ENCODE measurements around the gene CLASP1.
A peak's percentile ranks its signal among the peaks of the same experiment; 100 is the strongest.
"Not testable (repeated sequence)": the region's sequence is repeated elsewhere in the genome, so short reads cannot be mapped to it uniquely, and the experiment has no call there.

The CLASP1 gene

DNA sequence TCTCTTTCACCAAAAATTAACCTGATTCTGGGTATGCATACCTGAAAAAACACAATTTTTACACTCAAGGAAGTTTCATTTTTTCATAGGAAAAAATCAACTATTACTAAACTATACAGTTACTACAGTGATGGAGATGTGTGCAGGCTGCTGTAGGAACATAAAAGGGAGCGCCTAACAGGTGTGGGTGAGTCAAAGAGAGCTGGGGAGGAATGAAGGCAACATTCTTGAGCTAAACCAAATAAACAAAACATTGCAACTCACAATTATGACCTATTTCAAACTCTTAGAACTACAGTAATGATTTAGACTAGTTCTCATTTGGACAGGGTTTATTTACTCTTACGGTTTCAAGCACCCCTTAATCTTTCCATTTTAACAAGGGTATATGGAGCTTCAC, 13.4 kb upstream of the CLASP1 start:
- no peak for DNase-seq (ENCODE audit: low spot score)

DNA sequence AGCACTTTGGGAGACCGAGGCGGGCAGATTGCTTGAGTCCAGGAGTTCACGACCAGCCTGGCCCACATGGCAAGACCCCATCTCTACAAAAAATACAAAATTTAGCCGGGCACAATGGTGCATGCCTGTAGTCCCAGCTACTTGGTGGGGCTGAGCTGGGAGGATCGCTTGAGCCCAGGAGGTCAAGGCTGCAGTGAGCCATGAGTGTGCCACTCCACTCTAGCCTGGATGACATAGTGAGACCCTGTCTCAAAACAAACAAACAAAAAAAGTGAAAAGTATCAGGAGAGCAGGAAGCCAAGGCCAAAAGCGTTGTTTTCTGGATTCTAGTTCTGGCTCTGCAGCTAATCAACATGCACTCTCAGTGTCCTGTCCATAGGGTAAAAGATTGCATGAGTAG, 10.7 kb upstream of the CLASP1 start:
- DNase-seq (ENCODE audit: low spot score) = no peak

DNA sequence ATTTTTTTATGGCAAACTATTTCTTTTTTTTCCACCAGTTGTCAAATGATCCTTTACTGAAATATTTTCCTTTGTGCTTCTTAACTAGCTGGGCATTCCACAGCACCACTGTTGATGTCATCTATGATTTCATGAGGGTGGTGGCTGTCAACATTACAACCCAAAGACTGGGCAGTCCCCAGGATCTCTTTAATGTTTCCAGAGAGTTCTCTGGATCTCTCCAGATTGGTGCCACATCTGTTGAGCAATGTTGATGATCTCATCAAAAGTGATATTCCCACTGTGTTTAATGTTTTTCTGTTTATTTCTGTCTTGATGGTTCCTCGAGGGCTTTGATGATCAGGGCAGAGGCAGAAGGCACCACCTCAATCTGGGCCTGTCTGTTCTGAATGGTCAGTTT, 9.1 kb upstream of the CLASP1 start:
- not testable (repeated sequence) for DNase-seq (ENCODE audit: low spot score)

DNA sequence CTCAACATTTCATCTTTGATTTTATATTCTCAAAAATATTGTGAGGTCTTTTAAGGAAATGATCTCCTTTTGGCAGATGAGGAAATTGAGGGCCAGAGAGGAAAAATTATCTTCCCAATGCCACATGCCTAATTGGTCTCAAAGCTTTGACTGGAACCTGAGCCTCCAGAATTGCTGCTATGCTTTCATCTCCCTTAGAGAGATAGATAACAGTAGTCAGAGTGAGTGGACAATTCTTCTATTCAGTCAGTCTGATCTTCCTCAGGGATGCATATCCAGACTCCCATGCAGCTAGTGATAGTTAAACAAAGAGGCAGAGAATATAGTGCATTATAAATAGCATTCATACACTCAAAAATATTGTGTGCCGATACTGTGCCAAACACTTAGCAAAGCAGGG, 3.8 kb upstream of the CLASP1 start:
- no peak for DNase-seq (ENCODE audit: low spot score)

DNA sequence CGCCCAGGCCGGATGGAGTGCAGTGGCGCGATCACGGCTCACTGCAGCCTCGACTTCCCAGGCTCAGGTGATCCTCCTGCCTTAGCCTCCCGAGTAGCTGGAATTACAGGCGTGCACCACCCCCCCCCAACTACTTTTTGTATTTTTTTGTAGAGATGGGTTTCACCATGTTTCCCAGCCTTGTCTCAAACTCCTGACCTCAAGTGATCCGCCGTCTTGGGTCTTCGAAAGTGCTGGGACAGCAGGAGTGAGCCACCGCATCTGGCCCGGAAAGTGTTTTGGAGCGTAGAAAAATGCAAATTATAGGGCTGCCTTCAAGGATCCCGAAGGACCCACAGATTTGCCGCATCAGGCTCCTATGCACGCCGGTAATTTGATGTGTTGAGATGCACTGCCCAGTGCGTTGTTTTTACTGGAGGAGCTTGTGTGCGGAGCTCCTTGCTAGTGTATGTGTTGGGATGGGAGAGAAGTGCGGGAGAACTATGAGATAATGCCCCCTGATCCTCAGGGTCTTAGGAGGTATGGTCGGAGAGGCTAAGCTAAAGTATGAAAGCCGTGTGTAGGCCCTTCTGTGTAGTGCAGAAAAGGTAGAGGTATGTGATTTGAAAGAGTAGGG, 1.2 kb upstream of the CLASP1 start:
- peak; percentile 15 for DNase-seq (ENCODE audit: low spot score)

DNA sequence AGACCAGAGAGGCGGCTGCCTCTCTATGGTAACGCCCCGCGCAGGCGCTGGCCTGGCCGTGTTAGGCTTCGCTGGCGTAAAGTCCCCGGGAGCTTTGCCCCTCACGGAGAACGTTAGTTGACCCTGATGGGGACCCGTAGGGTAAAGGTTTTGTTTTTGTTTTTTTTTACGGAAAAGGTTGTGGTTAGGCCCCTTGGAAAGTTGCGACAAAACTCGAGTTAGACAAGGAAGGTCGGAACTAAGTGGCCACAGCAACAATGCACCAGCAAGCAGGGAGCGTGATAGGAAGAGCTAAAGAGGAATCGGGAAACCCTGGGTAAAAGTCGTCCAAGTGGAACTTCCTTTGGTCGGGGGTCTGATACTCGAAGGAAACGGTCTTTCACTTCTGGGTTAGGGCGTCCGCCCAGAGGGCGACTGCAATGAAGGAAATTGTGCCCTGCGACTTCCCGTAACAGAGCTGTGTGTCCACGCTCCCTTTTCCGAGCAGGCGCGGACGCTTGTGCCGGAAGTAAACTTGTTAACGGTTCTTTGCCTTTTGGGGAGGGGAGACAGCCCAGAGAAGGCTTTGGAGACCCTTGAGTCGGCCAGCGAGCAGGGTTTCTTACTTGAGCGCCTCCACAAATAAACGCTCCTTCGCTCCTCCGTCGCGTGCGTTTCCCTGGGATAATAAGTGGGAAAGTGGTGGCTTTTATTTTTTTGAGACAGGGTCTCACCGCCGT, 493 bp upstream of the CLASP1 start:
- peak; percentile 98 for DNase-seq (ENCODE audit: low spot score)

DNA sequence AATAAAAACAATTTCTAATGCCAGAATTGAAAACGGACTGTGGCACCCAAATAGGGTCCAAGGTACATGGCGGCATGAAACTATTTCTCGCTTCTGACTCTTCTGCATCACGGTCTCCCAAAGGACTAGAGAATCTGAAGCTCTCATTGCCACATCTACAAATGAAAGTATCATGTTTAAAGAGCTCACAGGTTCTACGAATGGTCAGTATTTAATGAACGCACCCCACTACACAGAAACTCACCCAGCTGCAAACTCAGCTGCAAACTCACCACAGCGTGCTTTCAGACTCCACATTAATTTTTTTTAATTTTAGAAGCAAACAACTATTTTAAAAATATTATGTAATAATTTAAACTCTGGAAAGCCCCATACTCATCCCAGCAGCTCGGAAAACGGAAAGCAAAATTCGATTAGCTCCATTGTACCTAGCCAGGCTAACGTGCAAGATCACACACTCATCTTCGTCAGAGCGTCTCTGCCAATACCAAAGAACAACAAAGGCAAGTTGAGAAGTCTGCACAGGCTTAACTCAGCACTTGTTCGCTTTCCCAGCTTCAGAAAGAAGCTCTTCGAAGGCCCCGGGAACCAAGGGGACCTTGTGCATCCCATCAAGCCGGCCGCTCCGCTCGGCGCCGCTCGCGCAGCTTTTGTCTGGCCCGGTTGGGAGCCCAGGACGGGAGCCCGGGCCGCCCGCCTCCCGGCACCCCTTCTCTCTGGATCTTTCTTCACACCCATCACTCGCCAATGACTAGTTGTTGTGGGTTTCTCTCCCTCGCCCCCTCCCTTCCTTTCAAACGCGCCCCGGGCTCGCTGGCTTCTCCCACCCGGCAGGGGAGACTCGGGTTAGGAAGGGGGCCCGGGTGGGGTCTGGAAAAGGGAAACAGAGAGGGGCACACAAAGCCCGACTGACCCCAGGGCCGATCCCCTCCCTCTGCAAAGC, 785 bp downstream of the CLASP1 start:
- peak; percentile 45 for DNase-seq (ENCODE audit: low spot score)

DNA sequence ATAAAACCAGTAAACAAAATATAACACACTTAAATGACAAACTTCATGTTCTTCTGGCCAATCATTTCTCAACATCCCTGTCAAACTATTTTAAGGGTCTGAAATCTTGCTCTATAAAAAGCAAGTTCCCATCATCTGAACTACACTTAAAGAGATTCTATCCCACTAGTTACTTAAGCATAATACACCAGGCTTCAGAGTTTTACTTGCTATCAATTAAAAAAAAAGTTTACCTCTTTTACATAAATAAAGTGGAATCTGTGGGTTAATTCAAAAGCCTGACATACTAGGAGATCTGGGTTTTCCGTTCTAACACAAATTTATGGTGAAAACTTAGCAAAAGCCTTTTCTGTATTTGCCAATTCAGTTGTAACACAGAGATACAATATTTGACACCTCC, 1.9 kb downstream of the CLASP1 start:
- no peak for DNase-seq (ENCODE audit: low spot score)

DNA sequence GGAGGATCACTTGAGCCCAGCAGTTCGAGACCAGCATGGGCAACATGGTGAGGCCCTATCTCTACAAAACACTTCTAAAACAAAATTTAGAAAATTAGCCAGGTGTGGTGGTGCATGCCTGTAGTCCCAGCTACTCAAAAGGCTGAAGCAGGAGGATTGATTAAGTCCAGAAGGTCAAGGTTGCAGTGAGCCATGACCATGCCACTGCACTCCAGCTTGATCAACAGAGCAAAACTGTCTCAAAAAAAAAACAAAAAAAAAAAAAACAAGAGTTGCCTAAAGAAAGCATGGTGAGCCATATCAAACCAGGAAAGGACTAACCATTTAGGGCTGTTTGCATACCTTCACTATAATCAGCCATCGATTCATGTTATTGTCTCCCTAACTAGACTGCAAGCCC, 4.5 kb downstream of the CLASP1 start:
- DNase-seq (ENCODE audit: low spot score) = no peak

DNA sequence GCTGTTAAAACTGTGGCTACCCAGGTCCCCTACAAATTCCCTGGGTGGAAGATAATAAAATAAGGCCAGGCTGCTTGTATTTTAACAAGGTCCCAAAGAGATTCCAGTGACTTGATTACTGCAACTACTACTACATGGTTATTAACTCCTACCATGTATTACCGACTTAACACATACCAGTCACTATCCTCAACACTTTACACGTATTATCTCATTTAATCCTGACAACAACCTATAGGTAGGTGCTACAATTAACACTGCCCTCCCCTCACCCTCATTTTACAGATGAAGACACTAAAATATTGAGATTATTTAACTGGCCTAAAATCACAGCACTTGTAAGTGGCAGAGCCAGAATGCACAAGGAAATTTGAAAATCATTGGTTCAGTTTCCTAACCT, 5.4 kb downstream of the CLASP1 start:
- no peak for DNase-seq (ENCODE audit: low spot score)

DNA sequence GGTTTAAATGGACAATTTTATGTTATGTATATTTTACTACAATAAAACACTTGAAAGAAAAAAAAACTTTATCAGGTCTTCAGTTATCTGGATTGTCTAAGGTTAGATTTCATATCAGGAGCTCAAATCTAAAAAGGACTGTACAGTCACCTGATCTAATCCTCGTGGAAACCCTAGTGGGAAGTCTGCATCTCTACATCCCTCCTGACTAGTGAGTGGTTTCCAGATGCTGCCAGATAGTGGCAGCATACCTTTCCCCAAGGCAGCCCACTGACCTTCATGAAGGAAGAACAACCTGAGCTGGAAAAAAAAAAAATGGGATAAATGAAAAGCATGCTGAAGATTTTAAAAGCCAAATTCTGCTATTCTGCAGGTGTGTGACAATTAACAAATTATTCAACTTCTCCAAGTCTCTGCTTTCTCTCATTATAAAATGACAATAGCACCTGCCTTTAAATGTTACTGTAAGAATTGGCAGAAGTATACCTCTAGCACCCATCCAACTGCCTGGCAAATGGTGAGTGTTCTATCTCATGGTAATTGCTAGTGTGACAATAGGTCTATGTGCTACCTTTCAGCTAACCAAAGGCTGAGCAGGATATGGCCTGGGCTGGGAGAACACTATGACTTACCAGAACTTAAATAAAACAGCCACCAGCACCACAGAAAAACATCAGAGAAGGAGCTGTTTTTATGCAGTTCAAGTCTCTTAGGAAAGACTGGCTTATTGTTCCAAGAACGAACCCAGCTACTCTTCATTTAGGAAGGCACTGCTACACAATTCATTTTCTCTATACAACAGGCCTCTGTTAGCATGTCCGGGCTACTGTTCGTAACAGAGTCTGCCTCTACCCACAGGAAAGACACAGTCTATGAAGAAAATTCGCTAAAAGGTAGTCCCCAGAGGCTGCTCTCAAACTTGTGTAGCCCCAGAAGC, 8.6 kb downstream of the CLASP1 start:
- no peak for DNase-seq (ENCODE audit: low spot score)

DNA sequence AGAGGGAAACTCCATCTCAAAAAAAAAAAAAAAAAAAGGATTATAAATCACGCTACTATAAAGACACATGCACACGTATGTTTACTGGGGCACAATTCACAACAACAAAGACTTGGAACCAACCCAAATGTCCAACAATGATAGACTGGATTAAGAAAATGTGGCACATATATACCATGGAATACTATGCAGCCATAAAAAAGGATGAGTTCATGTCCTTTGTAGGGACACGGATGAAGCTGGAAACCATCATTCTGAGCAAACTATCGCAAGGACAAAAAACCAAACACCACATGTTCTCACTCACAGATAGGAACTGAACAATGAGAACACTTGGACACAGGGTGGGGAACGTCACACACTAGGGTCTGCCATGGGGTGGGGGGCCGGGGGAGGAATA, 9.4 kb downstream of the CLASP1 start:
- DNase-seq (ENCODE audit: low spot score) = not testable (repeated sequence)

DNA sequence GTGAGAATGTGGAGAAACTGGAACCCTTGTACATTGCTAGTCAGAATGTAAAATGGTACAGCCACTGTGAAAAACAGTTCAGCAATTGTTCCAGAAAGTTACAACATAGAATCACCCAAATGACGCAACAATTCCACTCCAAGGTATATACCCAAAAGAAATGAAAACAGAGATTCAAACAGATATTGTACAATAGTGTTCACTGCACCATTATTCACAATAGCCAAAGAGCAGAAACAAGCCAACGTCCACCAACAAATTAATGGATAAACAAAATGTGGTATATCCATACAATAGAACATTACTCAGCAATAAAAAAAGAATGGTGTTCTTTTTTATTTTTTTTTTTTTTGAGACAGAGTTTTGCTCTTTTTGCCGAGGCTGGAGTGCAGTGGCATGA, 10.9 kb downstream of the CLASP1 start:
- no peak for DNase-seq (ENCODE audit: low spot score)

DNA sequence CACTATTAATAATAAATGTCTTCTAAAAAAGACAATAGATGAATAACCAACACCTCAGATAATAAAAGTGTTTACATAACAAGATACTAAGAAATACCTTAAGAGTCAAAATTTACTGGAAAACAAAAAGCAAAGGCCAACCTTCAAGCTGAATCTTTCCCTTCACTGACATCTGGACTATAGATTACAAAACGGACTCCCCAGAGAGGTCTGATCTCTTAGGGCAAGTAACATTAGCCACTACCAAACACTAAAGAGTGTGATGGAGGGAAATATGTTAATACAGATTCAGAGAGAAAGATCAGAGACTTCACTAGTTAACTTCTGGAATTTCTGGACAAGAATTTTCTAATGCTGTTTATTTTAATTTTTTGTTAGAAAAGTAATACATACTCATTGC, 13.9 kb downstream of the CLASP1 start:
- DNase-seq (ENCODE audit: low spot score) = no peak

DNA sequence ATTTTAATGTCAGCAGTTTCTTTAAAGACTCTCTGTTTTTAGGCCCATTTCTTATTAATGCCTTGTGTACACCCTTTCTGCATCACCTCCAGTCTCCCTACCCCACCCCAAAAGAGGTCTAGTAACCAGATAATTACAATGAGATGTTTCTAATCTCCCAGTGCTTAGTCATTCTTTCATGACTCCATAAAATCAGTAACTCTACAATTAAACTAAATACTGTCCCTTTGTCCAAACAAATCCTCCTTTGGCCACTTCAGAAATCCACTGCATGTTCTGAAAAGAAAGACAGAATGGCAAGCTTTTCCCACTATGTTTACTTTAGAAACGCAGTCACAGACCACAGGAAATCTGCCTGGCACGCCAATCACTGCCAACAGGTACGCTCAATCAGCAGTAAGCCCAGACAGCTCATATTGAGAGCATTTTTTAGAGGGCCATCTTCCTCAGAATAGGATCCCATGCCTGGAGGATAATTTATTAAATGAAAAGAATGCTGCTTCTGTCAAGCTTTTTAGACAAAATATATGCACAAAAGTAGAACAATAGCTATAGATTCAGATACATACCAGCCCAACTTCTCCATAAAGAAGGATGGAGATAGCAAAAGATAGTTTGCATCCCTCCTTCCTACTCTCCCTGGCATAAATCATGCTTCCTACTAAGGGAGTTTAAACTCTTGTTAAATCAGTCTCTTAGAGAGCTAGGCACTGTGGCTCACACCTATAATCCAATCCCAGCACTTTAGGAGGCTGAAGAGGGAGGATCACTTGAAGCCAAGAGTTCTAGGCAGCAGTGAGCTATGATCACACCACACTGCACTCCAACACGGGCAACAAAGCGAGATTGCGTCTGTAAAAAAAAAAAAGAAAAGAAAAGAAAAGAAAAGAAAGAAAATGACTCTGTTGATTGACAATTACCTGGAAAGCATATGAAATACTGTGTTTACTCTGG, 14.6 kb downstream of the CLASP1 start:
- no peak for DNase-seq (ENCODE audit: low spot score)

DNA sequence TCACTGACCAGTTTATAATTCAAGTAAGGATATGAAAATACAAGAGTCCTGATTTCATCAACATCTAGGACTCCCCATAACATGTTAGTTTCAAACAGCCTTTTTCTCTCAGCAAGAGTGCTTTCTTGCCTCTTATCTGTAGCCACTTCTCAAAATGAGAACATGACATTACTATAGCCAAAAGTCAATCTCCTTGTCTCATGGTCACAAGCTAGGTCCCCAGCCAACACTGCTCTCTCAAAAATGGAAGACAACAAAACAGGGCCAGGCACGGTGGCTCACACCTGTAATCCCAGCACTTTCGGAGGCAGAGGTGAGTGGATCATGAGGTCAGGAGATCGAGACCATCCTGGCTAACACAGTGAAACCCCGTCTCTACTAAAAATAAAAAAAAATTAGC, 15.8 kb downstream of the CLASP1 start:
- no peak for DNase-seq (ENCODE audit: low spot score)

DNA sequence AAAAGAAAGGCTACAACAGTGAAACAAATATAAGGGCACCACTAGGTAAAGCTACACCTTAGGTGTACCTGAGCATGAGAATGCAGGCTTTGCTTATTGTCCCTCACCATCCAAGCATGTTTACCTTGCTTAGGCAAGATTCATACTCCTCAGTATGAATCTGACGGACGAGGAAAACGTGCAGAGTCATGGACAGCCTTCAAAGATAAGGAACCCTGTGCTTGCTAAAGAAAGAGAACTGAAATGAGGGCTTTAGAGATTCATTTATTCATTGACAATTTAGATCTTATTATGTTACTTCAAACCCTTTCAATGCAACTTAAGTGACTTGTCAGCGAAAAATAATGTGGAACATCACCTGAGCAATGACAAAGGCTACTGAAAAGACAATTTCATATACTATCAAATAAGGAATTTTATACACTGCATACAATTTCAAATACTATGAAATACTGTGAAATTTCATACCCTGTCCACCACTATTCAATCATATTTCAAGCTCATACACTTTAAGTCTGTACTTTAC, 21.7 kb downstream of the CLASP1 start:
- no peak for DNase-seq (ENCODE audit: low spot score)

DNA sequence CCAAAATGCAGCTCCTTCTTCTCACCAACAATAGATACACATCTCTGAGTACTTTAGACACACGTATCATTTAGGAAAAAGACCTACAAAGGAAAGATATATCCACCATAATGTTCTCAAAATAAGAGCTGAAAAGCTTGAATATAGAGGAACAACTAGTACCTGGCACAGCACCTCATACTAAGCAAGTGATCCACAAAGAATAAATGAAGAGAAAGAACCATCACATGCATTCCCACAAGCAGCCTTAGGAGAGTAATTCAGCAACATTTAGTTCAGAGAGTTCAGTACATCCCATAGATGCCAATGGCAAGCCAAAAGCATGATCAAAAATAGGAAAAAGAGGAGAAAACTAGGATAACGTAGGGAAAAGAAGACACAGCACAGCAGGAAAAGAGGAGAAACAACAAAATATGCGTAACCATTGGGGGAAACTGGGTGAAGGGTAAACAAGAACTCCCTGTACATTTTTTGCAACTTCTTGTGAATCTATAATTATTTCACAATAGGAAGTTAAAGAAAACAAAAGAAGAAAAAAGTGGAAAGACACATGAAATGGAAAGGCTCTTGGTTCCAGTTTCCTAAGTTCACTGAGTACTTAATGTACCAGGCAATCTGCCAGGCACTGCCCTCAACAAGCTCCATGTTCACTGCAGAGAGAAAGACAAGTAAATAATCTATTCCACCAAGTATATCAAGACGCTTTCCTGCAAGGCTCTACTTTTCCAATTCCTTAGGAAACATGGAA, 22.3 kb downstream of the CLASP1 start:
- DNase-seq (ENCODE audit: low spot score) = no peak

DNA sequence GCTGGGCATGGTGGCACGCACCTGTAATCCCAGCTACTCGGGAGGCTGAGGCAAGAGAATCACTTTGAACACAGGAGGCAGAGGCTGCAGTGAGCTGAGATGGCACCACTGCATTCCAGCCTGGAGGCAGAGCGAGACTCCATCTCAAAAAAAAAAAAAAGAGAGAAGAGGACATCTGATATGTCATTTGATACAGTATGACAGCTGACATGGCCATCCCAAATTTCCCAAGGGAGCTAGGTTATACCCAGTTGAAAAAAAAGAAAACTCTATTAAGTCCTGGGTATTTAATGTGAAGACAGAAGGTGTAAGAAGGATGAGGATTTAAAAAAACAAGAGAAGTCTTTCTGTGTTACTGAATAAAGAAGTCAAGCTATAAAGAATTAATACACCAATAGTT, 23.3 kb downstream of the CLASP1 start:
- peak; percentile 21 for DNase-seq (ENCODE audit: low spot score)

Measured in SK-N-DZ (cell line).